ENCODE data around the gene MMP15. TPM values are rescaled to one million over a fixed set of nuclear protein-coding genes. Genes with fewer than 3 reads are reported as not detected.

The MMP15 gene
- total and polyA plus RNA-seq, 2 of the 4 experiments (the other 2 are of a cell fraction): 0.18 to 0.56 TPM

DNA sequence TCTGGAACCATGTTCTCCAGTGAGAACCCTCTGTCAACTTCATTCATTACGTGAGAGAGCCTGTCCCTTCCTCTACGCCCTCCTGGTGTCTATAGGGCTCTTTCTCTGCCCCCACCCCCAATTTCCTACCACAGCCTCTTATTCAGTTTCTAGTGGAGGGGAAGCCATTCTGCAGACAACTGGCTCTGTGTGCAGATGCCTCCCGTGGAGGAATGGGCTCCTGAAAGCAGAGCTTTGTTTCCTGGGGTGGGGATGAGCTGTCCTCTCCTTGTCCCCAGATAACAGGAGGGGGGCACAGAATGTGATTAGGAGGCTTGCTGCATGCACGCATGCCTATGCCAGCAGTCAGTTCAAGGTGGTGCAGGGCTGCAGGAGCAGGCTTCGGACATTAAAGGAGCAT is 31.6 kb downstream of the MMP15 start:
- no peak for ATAC-seq (ENCODE audit: low read depth)
- Histone ChIP-seq H3K4ac (ENCODE audit: low read depth, low read length) (no peak overlapping the region), H3K27ac (ENCODE audit: insufficient read depth, low read length) (no peak overlapping the region), H3K9me1 (ENCODE audit: insufficient read depth, low read length) (no peaks in the 10 kb centered on the region), H4K20me1 (ENCODE audit: insufficient read depth, low read length) (no peaks in the 10 kb centered on the region), H2AK5ac (ENCODE audit: low read depth, low read length) (no peak overlapping the region), H3K9ac (ENCODE audit: low read depth, low read length) (no peak overlapping the region), H3K4me2 (ENCODE audit: low read depth, low read length) (no peak overlapping the region), H3K14ac (replicated peaks; ENCODE audit: low read depth, low read length) (no peak overlapping the region), H3K4me3 (ENCODE audit: insufficient read depth, low read depth, low read length) (no peak overlapping the region), H2BK20ac (ENCODE audit: low read depth, low read length) (no peak overlapping the region), H3K23ac (ENCODE audit: low read depth, low read length) (no peak overlapping the region), H3K4me1 (ENCODE audit: control insufficient read depth, insufficient read depth, low read length) (no peaks in the 10 kb centered on the region), H2BK5ac (ENCODE audit: low read depth, low read length, poor library complexity, severe bottlenecking) (no peak overlapping the region), H4K5ac (ENCODE audit: low read depth, low read length) (no peak overlapping the region), H3K36me3 (ENCODE audit: control insufficient read depth, insufficient read depth, low read length) (no peaks in the 10 kb centered on the region), H2BK120ac (ENCODE audit: low read depth, low read length) (no peak overlapping the region), H4K91ac (ENCODE audit: insufficient read depth, low read depth, low read length) (no peak overlapping the region), H4K8ac (ENCODE audit: low read depth in 2 of 2, low read length in 2 of 2) (no peak overlapping the region), H2AFZ (replicated peaks; ENCODE audit: low read length, poor library complexity) (no peak overlapping the region), H2AK9ac (replicated peaks; ENCODE audit: low read depth, low read length, poor library complexity) (no peak overlapping the region), H3K56ac (ENCODE audit: extremely low read depth, insufficient read depth, low read length) (no peak overlapping the region), H3K9me3 (ENCODE audit: control insufficient read depth, insufficient read depth, low read length) (no peaks in the 10 kb centered on the region), H2BK15ac (ENCODE audit: low read depth, low read length) (no peak overlapping the region), H3K18ac (ENCODE audit: low read depth, low read length) (no peak overlapping the region), H3K79me1 (ENCODE audit: low read depth in 1 of 2, low read length in 2 of 2) (no peaks in the 10 kb centered on the region), H3K27me3 (ENCODE audit: control insufficient read depth, insufficient read depth, low read length) (peaks cover 15% of the 10 kb centered on the region)
- WGBS, 2 experiments (ENCODE audit: extremely low coverage in 2 of 2, insufficient read length in 1 of 2): 83% methylated on average over 1 of the region's 5 CpGs; no CpG with 5 or more reads in 1 of the 2 experiments
- dilution Hi-C loops (cut with HindIII; ENCODE audit: low sequenced_read_pairs, unreplicated experiment): no loop called here
- no TSS peak for BruUV-seq (replicated peaks)
- in situ Hi-C loops (cut with MboI; ENCODE audit: low sequenced_read_pairs): no loop called here
- TF ChIP-seq MAZ (IDR thresholded peaks at IDR 0.05; ENCODE audit: borderline replicate concordance, low read depth, low read length) (no peak), FOS (IDR thresholded peaks at IDR 0.05; ENCODE audit: low read depth, low read length) (no peak), MAFK (IDR thresholded peaks at IDR 0.05; ENCODE audit: low read depth, low read length) (no peak), SMC3 (IDR thresholded peaks at IDR 0.05; ENCODE audit: low read depth, low read length) (no peak), USF2 (IDR thresholded peaks at IDR 0.05; ENCODE audit: low read depth, low read length) (no peak), CEBPB (IDR thresholded peaks at IDR 0.05; ENCODE audit: low read depth, low read length) (no peak), CHD1 (IDR thresholded peaks at IDR 0.05; ENCODE audit: low read depth, low read length) (no peak), RAD21 (IDR thresholded peaks at IDR 0.05; ENCODE audit: low read length) (no peak), RFX5 (IDR thresholded peaks at IDR 0.05; ENCODE audit: low read depth, low read length) (no peak)
- DNase-seq: no peak
- CTCF ChIA-PET: no interaction called here
- intact Hi-C loops (cut with micrococcal nuclease): no loop called here
- POLR2A ChIA-PET (ENCODE audit: unreplicated experiment): no interaction called here

Measured in IMR-90 (cell line).